ENCODE measurements around the gene SFT2D1.

DNA sequence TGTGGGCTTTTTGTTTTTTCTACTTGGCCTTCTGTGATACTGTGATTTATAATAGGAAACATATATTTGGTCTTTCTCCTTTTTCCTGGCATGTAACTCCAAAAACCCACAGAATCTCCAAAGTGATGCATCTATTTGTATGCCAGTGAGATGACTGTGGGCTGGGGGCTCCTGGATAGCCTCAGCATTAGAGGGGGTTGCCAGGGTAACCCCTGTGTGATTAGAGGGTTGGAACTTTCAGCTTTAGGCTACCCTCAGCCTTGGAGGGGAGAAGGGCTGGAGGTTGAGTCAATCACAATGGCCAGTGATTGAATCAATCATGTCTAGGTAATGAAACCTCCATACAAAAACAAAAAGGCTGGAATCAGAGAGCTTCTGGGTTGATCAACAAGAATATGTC, 10.6 kb upstream of the SFT2D1 start:
- TF ChIP-seq, protein P1, sequence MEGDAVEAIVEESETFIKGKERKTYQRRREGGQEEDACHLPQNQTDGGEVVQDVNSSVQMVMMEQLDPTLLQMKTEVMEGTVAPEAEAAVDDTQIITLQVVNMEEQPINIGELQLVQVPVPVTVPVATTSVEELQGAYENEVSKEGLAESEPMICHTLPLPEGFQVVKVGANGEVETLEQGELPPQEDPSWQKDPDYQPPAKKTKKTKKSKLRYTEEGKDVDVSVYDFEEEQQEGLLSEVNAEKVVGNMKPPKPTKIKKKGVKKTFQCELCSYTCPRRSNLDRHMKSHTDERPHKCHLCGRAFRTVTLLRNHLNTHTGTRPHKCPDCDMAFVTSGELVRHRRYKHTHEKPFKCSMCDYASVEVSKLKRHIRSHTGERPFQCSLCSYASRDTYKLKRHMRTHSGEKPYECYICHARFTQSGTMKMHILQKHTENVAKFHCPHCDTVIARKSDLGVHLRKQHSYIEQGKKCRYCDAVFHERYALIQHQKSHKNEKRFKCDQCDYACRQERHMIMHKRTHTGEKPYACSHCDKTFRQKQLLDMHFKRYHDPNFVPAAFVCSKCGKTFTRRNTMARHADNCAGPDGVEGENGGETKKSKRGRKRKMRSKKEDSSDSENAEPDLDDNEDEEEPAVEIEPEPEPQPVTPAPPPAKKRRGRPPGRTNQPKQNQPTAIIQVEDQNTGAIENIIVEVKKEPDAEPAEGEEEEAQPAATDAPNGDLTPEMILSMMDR (IDR thresholded peaks at IDR 0.05) = no peak
- no peak for TF ChIP-seq POLR2A (IDR thresholded peaks at IDR 0.05)
